Right ventricle myocardium superior (tissue), 1 donor: ENCODE measurements around the gene CPA4. TPM values are rescaled to one million over a fixed set of nuclear protein-coding genes. Genes with fewer than 3 reads are reported as not detected.
"Not testable (repeated sequence)": the region's sequence is repeated elsewhere in the genome, so short reads cannot be mapped to it uniquely, and the experiment has no call there.

ENCODE experiments used
- ATAC-seq: fragments of 200-7000 bp; cut with Tn5 transposase; one replicate; pipeline ENCODE4 v1.9.1; 2020; ENCODE audit warnings: mild to moderate bottlenecking; ENCODE audit not compliant: poor library complexity
- DNase-seq: peaks from one replicate; pipeline ENCODE4 v3.0.0-alpha.2; 2020
- intact Hi-C: fragments of 100-400 bp; cut with DNase I; formaldehyde crosslinking; loops from one replicate; pipeline ENCODE4 v1.11.2; 2022
- long read RNA-seq: library from polyadenylated mRNA; unstranded; transcript quantifications from one replicate; pipeline ENCODE4 v2.0.0, GENCODE V29; 2021
- total RNA-seq: library from RNA; stranded (reverse); fragmentation: NEBNext Ultra II Directional; extraction: Animal tissue kit (Norgen Biotek cat#: 25700); gene quantifications from one replicate; pipeline ENCODE4 v1.2.1, GENCODE V29; 2021
- donor health status: DM: no; HTN: yes; CAD: no; lungs with severe emphysema.

CPA4 gene
- not detected for total RNA-seq
- long read RNA-seq: 0 reads

- intact Hi-C loops: no loop called here
- ATAC-seq: no peak
- DNase-seq: no peak
Observed at GRCh38 chr7:130292682-130293257, at the start of gene CPA4. Gene CPA4, plus strand, starts transcription at chr7:130293161. Its CDS starts 20 bp downstream, at chr7:130293181.

DNA sequence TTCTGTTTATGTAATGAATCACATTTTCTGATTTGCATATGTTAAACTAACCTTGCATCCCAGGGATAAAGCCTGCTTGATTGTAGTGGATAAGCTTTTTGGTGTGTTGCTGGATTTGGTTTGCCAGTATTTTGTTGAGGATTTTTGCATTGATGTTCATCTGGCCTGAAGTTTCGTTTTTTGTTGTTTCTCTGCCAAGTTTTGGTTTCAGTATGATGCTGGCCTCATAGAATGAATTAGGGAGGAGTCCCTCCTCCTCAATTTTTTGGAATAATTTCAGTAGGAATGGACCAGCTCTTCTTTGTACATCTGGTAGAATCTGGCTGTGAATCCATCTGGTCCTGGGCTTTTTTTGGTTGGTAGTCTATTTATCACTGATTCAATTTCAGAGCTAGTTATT is 49.5 kb upstream of the CPA4 start:
- intact Hi-C loops: loop anchor here (5.0 kb wide), 1 partner anchor 479 kb away; no protein-coding TSS in a partner anchor
- not testable (repeated sequence) for ATAC-seq, DNase-seq

- intact Hi-C loops, DNase-seq, ATAC-seq: not testable (repeated sequence)
Observed at GRCh38 chr7:130246491-130246890, 46.5 kb upstream of the CPA4 start.

- intact Hi-C loops, DNase-seq, ATAC-seq: not testable (repeated sequence)
Observed at GRCh38 chr7:130248842-130249241, 44.1 kb upstream of the CPA4 start.

- ATAC-seq, DNase-seq, intact Hi-C loops: not testable (repeated sequence)
Observed at GRCh38 chr7:130249626-130250025, 43.3 kb upstream of the CPA4 start.

DNA sequence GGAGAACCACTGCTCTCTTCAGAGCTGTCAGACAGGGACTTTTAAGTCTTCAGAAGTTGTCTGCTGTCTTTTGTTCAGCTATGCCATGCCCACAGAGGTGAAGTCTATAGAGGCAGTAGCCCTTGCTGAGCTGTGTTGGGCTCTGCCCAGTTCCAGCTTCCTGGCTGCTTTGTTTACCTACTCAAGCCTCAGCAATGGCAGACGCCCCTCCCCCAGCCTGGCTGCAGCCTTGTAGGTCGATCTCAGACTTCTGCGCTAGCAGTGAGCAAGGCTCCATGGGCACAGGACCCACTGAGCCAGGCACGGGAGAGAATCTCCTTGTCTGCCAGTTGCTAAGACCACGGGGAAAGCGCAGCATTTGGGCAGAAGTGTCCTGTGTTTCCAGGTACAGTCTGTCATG is 38.4 kb upstream of the CPA4 start:
- DNase-seq (no peak), ATAC-seq (no peak)
- intact Hi-C loops: no loop called here

DNA sequence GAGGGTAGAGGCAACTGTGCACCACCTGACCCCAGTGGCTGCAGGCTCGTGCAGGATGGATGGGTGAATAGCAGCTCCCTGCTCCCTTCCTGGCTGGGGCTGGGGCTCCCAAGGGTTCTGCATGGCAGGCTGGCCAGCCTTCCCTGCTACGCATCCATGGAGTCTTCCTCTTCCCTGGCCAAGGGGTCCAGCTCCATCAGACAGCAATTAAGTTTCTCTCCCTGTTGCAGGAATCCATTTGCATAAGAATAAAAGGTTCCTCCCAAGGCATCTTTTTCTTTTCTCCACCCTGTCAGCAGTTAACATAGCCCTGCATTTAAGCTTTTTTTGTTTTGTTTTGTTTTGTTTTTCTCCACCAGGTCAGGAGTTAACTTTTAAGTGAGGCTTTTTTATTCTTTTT is 36.3 kb upstream of the CPA4 start:
- no peak for ATAC-seq
- DNase-seq: no peak
- intact Hi-C loops: no loop called here

DNA sequence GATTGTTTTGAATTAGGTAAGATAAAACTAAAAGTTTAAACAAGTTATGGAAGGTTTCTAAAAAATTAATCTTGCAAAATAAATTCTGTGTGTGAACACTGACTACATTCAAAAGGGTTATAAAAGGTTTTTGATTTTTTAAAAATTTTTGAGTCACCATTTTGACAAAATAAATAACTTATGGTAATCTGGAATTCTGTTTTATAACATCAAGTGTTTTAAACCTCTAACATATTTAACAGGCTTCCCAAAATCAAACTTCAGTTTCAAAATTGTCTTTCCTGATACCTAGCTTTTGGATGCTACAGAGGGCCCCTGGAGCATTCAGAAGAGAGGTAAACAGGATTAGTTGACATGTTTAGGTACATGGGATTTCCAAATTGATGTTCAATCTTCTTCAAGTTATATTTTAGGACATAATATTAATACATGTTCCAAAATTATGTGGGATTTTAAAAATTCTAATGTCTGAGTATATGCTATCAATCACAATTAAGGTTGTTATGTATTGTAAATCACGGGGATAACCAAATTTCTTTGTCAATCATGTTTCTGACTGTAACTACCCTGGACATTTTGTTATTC is 34.4 kb upstream of the CPA4 start:
- intact Hi-C loops: no loop called here

DNA sequence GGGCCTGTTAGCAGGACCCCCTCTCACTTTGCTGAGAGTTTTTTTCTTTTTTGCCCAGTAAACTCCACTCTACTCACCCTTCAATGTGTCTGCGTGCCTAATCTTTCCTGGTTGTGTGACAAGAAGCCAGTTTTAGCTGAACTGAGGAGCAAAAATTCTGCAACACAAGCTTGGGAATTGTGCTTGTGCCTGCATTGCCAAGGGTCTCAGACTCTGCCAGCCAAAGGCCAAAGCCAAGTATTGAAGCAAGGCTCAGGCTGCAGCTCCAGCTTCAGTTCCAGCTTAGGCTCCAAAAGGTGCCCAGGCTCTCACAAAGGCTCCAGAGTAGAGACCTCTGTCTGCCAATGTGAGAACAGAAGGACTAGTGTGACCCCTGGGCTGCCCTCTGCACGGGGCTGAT is 30.5 kb upstream of the CPA4 start:
- intact Hi-C loops: no loop called here
- ATAC-seq: no peak
- DNase-seq: no peak

More for the DNA sequence above, 34.4 kb upstream of the CPA4 start:
- ATAC-seq (no peak), DNase-seq (no peak)

- intact Hi-C loops: no loop called here
Observed at GRCh38 chr7:130263130-130263529, 29.8 kb upstream of the CPA4 start.

DNA sequence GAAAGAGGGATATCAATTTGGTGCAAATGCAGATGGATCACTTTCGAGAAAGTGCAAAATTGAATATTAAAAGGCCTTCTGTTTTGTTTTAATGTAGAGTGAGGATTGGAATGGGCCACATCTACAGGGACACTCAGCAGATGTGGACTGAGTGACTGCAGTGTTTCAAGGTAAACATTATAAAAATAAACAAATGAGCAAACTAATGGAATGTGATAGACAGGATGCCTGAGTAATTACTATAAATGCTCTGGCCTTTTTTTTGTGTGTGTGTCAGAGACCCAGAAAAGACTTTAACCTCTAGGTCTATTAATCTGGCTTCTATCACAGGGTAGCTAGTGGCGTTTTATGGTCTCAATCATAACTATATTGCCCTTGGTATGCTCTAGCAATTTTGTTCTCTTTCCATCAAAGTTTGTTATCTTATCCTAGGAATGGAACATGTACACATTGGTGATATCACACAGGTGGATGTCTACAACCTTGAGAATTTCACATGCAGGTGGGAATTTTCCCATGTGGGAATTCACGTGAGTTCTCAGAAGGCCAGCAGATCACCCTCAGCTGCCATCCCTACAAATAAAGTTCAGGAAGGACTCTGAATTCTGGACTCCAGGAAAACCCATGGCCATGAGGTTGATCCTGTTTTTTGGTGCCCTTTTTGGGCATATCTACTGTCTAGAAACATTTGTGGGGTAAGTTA is 26.6 kb upstream of the CPA4 start, which contains the start of gene CPA2:
Gene CPA2, plus strand, starts transcription at position 606 of the 703 bp plus-strand sequence. Its CDS starts 19 bp downstream, at position 625.
- intact Hi-C loops: no loop called here
- no peak for DNase-seq
- no peak for ATAC-seq

More at GRCh38 chr7:130263130-130263529, 29.8 kb upstream of the CPA4 start:
- DNase-seq (no peak), ATAC-seq (no peak)

DNA sequence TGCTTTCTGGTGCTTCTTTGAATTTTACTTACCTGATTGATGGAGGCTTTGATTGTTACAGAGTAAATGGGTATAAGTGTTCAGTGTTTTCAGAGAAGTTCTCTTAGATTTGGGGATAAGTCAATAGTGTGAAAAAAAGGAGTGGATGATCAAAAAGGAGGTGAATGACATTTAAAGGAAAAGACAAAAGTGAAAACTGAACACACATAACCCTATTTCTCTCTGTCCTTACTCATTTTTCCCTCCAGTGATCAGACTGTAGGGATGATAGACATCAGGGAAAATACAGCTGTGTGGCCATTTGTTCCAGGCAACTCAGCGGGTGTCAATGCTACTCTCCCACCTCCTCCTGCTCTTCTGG is 26.0 kb upstream of the CPA4 start:
- ATAC-seq (no peak), DNase-seq (no peak)
- intact Hi-C loops: no loop called here

DNA sequence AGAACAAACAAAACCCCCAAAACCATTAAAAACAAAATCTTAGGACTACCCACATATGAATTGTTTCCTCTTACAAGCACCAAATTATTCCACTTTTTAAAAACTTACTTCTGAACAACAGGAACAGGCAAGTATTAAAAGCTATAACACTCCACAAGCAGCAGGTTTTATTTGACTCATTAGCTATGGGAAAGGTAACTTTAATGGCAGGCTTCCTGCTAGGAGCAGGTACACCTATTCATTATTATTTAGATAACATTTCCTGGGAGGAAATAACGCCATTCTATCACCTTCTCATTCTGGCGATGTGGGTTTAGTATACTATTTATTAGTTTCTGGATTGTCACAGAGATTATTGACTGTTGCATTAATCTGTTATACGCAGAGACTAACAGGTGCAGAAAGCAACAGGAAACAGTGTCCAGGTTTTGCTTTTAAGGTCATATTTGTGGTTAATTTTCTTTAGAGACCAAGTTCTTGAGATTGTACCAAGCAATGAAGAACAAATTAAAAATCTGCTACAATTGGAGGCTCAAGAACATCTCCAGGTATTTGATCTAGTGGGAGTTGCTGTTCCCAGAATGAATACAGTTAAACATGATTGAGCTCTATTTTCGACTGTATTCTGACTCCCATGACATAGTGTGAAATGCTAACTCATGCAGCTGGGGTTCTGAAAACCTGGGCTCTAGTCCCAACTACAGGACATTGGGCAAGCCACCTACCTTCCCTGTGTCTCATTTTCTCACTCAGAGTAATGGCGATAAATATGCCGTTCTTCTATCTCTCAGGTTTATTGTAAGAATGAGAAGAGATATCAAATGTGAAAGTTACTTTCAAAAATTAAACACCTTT is 24.3 kb upstream of the CPA4 start:
- no peak for DNase-seq
- ATAC-seq: no peak
- intact Hi-C loops: no loop called here

GRCh38 chr7:130269318-130269694 is 23.7 kb upstream of the CPA4 start:
- no peak for ATAC-seq
- intact Hi-C loops: no loop called here

DNA sequence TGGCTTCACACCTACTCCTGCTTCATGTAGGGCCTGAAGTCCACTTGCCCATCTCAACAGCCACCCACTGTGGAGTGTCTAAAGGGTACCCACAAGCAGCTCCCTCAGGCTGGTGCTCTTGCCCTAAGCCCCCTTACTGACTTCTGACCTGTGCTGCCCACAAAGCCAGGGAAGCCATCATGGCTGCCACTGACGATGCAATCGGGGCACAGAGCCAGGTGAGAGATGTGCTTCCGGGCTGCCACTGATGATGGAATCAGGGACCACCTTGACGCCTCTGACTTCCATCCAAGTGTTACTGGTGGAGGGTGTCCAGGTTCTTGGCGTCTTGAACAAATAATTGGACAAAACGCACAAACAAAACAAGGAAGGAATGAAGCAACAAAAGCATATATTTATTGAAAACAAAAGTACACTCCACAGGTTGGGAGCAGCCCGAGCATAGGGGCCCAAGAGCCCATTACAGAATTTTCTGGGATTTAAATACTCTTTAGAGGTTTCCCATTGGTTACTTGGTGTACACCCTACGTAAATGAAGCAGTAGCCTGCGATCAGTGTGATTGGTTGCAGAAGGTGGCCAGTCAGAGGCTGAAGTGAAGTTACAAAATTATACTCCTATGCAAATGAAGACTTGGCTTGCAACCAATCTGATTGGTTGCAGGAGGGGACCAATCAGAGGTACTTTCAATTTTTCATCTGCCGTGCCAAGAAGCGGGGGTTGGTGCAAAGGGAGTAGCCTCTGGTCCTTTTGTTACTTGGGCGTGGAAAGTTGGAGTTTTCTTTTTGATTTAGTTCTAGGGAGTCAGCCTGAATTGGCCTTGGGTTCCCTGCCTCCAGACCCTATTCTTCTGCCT is 21.8 kb upstream of the CPA4 start:
- ATAC-seq (no peak), DNase-seq (no peak)
- intact Hi-C loops: no loop called here

More at GRCh38 chr7:130269318-130269694, 23.7 kb upstream of the CPA4 start:
- no peak for DNase-seq

DNA sequence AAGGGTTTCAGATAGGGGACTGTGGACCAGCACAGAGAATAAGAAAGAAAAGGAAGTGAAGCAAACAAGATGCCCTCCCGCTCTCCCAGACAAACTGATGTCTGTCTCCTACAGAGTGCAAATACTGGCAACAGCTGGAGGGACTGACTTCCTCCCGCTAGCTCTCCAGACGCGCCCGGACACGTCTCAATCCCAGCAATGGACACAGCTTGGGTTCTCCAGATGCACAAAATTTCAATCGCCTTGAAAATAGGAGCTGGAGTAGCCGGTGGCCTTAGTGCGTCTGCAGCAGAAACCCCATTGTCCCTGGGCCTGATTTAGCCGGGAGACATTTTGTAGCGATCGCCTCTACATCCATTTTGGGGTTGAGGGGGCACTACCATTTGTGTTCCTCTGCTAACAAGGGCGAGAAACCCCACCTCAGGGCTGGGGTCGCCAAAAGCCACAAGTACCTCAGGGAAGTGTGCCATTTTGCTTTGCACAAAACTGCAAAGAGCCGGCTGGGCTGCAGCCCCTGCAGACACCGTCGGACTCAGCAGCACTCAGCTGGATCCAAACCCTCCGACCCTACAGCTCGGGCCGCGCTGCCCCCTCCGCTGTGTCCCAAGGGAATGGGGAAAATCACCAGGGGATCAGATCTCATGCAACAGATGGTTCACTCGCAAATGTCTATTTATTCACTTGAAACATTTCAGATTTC is 20.4 kb upstream of the CPA4 start:
- ATAC-seq (peak; percentile 56), DNase-seq (no peak)
- intact Hi-C loops: no loop called here

GRCh38 chr7:130273081-130273932 is 19.7 kb upstream of the CPA4 start:
- intact Hi-C loops: no loop called here
- no peak for DNase-seq

More at GRCh38 chr7:130273081-130273932, 19.7 kb upstream of the CPA4 start:
- no peak for ATAC-seq
